ENCODE measurements around the gene FOCAD. TPM values are rescaled to one million over a fixed set of nuclear protein-coding genes. Genes with fewer than 3 reads are reported as not detected.

The FOCAD gene
- total RNA-seq, 1 experiment from 2014 or later, result 40.7 TPM

DNA sequence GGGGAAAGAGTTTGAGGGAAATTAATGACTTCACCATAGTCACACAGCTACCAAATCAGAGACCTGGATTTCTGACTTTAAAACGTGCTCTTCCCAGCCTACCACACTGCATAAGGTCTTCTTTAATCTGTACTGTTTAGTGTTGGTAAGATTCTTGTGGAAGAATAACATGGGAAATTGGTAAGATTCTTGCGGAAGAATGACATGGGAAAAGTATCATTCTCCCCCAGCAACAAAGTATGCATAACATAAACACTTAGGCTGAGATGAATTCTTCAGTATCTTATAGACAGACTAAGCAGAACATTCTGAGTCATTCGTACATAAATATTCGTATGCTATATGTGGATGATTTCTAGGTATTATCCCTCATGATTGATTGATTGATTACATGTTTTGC lies 170.4 kb downstream of the FOCAD start:
- intact Hi-C loops (cut with micrococcal nuclease), result no loop called here
- no peak for ATAC-seq
- H3K4me2 ChIP-seq (ENCODE audit: low read length), result no peak overlapping the region
- H3K4me3 ChIP-seq (replicated peaks in 1 of 2; ENCODE audit: low read depth in 1 of 2, low read length in 2 of 2), result no peak overlapping the region
- H3K9me2 ChIP-seq (ENCODE audit: insufficient read depth), result no peaks in the 10 kb centered on the region
- H3K27ac ChIP-seq (ENCODE audit: low read depth, low read length), result no peak overlapping the region
- DNase-seq (ENCODE audit: low read depth, low spot score), result no peak
- TF ChIP-seq REST (IDR thresholded peaks at IDR 0.05; ENCODE audit: low read depth) (no peak), ZNF274 (IDR thresholded peaks at IDR 0.05; ENCODE audit: low read depth, low read length) (no peak), YY1 (IDR thresholded peaks at IDR 0.05; ENCODE audit: extremely low read depth, insufficient replicate concordance, low read depth, low read length) (no peak), SRF (IDR thresholded peaks at IDR 0.05; ENCODE audit: low read depth) (no peak), RAD21 (IDR thresholded peaks at IDR 0.05; ENCODE audit: low read depth) (no peak), MAX (IDR thresholded peaks at IDR 0.05) (no peak), ZBTB33 (IDR thresholded peaks at IDR 0.05; ENCODE audit: extremely low read depth, insufficient replicate concordance, low read length) (no peak), CTCF (IDR thresholded peaks at IDR 0.05 in 2 of 3, conservative IDR thresholded peaks at IDR 0.05 in 1 of 3; ENCODE audit: borderline replicate concordance in 1 of 3, insufficient read depth in 1 of 3, low read depth in 2 of 3, low read length in 2 of 3) (no peak), CEBPB (IDR thresholded peaks at IDR 0.05; ENCODE audit: low read depth) (no peak), POLR2A (IDR thresholded peaks at IDR 0.05; ENCODE audit: borderline replicate concordance, extremely low read depth, insufficient read depth, insufficient read length) (no peak), SP1 (IDR thresholded peaks at IDR 0.05; ENCODE audit: low read depth) (no peak), EZH2 (IDR thresholded peaks at IDR 0.05) (no peak), CBX3 (IDR thresholded peaks at IDR 0.05; ENCODE audit: low read depth) (no peak), POLR2AphosphoS5 (IDR thresholded peaks at IDR 0.05; ENCODE audit: low read depth, low read length) (no peak), ZFX (IDR thresholded peaks at IDR 0.05) (no peak), EGR1 (IDR thresholded peaks at IDR 0.05; ENCODE audit: low read depth) (no peak), FOSL1 (IDR thresholded peaks at IDR 0.05; ENCODE audit: low read depth) (no peak), JUND (IDR thresholded peaks at IDR 0.05) (no peak)
- no peaks in the 10 kb centered on the region for H3K79me2 ChIP-seq (ENCODE audit: insufficient read depth, low read length)
- ChIA-PET POLR2A (no interaction called here), CTCF (no interaction called here), RAD21 (ENCODE audit: low non-redundant PET in 1 of 2, low total read pairs in 2 of 2, uncharacterized antibody in 2 of 2, unreplicated experiment in 2 of 2) (no interaction called here)
- BruUV-seq (replicated peaks), result no TSS peak
- H2AFZ ChIP-seq (ENCODE audit: low read depth, low read length, poor library complexity, severe bottlenecking), result no peak overlapping the region
- H3K9me3 ChIP-seq (ENCODE audit: control insufficient read depth in 1 of 2, insufficient read depth in 1 of 2, low read depth in 1 of 2, low read length in 2 of 2), result no peaks in the 10 kb centered on the region
- no peak overlapping the region for H3K9ac ChIP-seq (ENCODE audit: low read length)
- no peaks in the 10 kb centered on the region for H4K20me1 ChIP-seq (ENCODE audit: insufficient read depth)
- H3K36me3 ChIP-seq (ENCODE audit: control insufficient read depth in 1 of 2, insufficient read depth in 2 of 2, low read length in 2 of 2), result no peaks in the 10 kb centered on the region
- no peaks in the 10 kb centered on the region for H3K4me1 ChIP-seq (ENCODE audit: control insufficient read depth in 1 of 2, insufficient read depth in 2 of 2, low read length in 2 of 2)
- H3K27me3 ChIP-seq (ENCODE audit: insufficient read depth, low read length), result no peaks in the 10 kb centered on the region

Measured in HCT116 (cell line).